ENCODE data around the gene TTC39B.
"Not testable (repeated sequence)": the region's sequence is repeated elsewhere in the genome, so short reads cannot be mapped to it uniquely, and the experiment has no call there.

The TTC39B gene

DNA sequence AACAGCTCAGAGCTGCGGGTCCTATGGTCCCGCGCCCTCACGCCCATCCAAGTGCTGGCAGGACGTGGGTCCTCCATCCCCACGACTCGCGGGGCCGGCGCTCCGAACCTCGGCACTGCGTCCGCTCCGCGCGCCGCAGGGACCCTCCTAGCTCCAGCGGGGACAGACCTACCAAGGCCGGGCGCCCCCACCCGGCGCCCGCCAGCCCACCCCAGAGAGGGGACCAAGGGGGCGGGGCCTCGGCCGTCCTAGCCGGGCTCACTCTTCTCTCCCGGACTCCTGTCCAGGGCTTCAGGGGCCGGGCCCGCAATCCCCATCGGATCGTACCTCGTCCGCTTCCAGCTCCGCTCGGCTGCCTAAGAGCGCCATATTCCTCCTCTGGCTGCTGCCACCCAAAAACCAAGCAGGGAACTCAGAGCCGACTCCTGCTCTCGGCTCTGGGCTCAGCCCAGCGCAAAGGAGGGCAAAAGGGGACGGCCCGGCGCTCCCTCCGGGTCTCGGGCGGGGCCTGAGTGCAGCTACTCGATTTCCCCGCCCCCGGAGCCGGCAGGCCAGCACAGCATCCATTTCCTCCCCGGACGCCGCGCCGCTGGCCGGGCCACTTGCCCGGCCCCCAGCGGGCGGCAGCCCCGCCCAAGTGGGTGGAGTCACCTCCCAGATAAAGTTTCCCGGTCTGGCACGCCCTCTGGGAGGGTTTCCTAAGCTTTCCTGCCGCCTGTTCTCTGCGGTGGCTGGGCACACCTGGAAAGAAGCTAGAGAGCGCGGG lies at the start of gene TTC39B:
Gene TTC39B (minus strand): TSS at position 460 of the 766 bp plus-strand sequence. CDS start 91 bp downstream, at position 369.
- DNase-seq: peak; percentile 26 to 79 (median 52)

DNA sequence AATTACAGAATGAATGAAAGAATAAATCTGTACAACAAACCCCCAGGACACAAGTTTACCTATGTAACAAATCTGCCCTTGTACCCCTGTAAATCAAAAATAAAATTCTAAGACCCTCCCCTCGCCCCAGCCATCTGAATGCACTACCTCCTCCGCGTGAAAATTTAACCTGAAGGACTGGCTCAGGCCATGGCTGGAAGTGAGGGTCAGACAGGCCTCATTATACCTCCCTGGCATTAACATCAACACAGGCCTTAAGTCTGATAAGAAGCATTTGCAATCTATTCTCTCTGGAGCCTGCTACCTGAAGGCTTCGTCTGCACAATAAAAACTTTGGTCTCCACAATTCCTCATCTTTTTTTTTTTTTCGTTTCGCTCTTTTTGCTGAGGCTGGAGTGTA lies 48.7 kb upstream of the TTC39B start:
- no peak for DNase-seq

DNA sequence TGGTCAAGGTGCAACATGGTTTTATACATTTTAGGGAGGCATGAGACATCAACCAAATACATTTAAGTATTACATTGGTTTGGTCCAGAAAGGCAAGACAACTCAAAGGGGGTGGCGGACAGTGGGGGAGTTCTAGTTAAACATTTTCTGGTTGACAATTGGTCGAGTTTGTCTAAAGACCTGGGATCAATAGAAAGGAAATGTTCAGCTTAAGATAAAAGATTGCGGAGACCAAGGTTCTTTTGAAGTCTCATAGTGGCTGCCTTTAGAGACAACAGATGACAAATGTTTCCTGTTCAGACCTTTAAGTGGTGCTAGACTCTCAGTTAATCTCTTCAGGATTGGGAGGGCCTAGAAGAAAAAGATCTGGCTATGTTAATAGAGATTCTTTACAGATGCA lies 47.7 kb upstream of the TTC39B start:
- peak in 3 of 6 experiments; percentile 29 to 61 (median 51) for DNase-seq

DNA sequence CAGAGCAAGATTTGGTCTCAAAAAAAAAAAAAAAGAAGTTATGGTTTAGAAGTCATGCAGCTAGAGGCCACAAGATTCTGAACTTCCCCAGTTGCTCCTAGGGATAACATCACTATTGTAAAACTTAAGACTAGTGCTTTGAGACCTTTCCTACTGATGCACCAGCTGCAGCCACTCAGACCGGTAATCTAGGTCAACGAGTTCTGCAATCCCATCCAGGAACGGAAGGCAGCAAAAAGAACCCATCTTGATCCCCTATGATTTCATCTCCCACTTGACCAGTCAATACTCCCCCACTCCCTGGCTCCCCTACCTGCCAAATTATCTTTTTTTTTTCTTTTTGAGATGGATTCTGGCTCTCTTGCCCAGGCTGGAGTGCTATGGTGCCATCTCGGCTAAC lies 46.9 kb upstream of the TTC39B start:
- DNase-seq: no peak

DNA sequence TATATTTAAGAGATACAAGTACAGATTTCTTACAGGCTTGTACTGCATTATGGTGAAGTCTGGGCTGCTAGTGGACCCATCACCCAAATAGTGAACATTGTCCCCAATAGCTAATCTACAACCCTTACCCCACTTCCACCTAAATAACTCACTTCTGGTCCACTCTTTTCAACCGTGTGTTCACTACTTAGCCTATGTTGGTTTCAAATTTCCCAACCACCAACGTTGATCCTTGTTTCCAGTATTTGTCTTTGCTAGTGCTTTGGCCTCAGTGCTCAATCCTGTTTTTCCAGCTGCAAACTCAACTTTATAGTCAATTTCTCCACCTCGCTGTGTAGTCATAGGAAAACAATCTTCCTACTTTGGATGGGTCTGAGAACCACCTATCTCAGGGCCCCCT lies 45.3 kb upstream of the TTC39B start:
- DNase-seq: no peak

DNA sequence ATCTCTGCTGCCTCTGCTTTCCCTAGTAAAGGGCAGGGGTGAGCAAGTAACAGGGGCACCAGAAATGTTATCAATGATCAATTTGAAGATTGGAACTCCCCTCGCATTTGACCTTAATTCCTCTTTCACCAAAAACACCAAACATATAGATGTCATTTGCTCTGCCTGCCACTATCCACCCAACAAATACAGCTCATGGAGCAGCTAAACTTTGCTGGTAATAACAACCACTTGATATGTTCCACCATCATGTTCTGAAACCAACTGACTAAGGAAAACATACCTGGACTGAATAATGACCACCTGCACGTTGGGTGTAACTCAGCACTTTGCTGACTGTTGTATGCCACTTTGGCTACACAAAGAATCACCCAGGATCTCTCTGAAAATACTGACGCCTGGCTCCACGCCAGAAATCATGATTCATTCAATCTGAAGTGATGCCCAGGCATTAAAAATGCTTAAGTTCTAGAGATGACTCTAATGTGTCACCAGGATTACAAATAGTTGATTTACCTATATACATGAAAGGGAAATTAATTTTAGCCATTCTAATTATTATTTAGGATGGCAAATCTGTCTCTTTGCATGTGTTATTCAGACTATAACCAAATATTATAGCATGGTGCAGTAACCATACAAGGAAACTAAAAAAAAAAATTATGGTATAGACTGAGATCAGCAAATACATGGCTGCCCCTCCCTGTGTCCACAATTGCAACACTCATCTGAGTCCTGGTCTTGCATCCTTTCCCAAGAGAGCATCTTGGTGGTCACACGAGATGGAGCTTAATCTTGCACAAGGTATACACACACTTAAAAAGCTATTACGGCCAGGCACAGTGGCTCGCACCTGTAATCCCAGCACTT lies 43.1 kb upstream of the TTC39B start:
- no peak for DNase-seq

DNA sequence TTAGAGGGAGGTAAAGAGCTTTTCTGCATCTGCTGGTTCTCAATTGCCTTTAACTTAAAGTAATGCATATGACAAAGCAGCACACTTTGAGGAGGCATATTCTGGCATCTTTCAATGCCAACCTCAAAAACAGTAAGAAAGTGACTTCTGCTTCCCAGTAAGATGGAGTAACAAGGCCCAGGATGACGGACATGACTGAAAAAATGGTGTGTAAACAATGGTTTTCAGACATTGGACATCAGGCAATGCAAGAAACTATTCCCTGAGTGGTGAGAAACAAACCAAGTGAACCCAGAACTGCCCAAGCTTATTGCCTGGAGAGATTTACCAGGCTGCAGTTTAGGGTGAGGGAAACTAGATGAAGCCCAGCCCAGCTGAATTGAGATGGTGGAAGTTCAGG lies 39.8 kb upstream of the TTC39B start:
- DNase-seq: no peak

DNA sequence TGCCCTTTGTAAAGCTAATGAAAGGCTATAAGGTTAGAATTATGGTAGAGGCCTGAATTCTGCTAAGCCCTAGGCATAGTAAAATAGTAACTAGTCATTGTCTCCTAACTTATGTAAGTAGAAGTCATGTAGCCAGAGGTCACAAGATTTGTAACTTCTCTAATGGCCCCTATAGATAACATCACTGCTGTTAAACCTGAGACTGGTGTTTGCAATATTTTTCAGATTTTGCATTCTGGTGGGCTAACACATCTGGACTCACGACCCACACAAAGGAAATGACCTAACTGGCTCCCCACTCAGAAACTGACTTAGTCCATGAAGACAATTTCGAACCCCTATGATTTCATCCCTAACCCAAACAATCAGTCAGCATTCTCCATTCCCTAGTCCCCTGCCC lies 37.2 kb upstream of the TTC39B start:
- no peak for DNase-seq

DNA sequence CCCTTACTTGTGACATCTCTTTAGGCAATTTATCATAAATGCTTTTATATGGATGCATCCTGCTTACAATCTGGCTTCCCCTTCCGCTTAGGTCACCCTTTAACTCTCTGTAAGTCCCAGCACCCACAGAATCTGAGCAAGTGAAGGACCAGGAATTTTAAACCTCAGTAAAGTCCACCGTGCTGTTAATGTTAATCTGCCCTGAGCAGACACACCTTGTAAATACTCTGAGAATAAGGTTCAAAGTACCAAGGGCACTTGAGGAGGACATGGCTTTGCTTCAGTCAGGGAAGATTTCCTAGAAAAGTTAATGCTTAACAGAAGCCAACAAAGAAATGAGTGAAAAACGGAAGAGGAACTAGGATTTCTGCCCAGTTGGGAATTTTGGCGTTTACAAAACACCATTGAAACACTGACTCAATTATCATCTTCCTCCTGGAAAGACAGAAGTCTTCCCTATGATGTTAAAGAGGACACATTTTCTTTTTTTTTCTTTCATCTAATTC lies 26.4 kb upstream of the TTC39B start:
- no peak for DNase-seq

DNA sequence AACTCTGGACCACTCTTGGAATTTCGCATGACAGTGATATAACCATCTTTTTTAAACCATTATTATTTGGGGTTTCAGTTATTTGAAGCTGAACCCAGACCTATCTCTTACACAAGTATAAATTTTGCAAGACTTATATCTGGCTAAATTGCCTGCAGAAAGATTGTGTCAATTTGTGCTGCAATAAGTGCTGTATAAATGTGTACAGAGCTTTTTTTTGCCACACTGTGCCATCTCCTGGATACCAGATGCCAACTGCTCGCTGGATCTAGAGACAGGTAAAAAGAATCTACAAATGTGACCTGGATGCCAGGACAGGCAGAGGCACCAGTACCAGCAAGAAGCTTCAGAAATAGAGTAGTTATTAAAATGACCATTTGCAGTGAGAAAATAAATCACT lies 25.9 kb upstream of the TTC39B start:
- no peak for DNase-seq

DNA sequence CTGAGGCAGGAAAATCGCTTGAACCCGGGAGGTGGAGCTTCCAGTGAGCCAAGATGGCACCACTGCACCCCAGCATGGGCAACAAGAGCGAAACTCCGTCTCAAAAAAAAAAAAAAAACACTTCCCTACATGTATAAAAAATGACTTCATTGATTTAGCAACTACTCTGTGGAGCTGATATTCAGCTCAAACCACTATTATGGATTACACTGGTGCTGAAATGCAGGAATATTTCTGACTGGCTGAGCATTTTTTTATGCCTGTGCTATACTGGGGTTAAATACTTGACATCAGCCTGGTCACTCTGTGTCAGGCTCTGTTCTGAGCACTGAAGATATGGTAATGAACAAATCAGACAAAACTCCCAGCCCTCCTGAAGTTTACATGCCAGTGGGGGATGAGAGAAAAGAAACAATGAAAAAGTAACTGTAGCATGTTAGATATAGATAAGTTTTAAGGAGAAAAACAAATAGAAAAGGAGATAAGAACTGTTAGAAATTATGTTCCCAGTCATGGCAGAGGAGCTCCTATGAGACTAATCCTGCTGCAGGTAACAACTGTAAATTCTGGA lies 22.6 kb upstream of the TTC39B start:
- DNase-seq: no peak

DNA sequence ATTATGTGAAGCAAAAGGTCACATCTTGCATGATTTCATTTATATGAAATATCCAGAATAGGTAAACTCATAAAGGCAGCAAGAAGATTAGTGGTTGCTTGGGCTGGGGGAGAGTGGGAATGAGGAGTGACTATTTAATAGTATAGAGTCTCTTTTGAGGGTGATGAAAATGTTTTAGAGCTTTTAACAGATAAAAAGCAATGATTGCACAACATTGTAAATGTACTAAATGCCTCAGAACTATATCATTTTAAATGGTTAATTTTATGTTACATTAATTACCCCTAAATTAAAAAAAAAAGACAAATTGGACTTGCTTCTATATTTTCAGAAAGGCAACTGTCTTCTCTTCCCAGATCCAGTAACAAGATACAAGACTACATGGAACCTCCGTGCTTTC lies 21.9 kb upstream of the TTC39B start:
- DNase-seq: no peak

DNA sequence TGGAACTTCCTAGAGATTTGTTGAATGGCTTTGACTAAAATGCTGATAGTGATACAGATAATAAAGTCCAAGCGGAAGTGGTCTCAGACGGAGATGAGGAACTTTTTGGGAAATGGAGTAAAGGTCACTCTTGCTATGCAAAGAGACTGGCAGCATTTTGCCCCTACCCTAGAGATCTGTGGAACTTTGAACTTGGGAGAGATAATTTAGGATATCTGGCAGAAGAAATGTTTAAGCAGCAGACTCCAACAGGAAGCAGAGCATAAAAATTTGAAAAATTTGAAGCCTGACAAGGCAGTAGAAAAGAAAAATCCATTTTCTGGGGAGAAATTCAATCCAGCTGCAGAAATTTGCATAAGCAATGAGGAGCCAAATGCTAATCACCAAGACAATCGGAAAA lies 15.7 kb upstream of the TTC39B start:
- not testable (repeated sequence) for DNase-seq

DNA sequence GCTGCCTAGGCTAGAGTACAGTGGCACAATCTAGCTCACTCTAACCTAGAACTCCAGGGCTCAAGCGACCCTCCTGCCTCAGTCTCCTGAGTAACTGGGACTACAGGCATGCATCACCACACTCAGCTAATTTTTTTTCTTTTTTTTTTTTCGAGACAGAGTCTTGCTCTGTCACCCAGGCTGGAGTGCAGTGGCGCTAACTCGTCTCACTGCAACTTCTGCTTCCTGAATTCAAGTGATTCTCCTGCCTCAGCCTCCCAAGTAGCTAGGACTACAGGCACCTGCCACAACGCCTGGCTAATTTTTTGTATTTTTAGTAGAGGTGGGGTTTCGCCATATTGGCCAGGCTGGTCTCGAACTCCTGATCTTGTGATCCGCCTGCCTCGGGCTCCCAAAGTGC lies 12.6 kb upstream of the TTC39B start:
- DNase-seq: not testable (repeated sequence)

DNA sequence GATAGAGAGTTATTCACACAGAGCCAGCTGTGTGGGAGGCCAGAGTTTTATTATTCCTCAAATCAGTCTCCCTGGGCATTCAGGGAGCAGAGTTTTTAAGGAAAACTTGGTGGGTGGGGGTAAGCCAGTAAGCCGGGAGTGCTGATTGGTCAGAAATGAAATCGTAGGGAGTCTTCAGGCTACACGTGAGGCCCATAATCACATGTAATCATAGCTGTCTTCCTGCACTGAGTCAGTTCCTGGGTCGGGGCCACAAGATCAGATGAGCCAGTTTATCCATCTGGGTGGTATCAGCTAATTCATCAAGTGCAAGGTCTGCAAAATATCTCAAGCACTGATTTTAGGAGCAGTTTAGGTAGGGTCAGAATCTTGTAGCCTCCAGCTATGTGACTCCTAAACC lies 10.8 kb upstream of the TTC39B start:
- DNase-seq: no peak

DNA sequence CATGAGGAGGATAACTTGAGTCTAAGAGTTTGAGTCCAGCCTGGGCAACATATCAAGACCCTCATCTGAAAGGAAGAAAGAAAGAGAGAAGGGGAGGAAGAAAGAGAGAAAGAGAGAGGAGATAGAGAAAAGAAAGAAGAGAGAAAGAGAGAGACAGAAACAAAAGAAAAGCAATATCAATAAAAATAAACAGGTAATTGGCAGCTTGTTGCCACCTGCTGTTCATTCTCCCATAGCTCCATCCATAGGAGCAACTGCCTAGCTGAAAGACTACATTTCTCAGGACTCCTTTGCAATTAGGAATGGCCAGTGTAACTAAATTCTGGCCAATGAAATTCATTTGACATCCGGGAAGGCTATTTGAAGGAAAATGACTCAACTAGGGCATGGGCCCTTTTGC lies 4.6 kb upstream of the TTC39B start:
- DNase-seq: peak in 2 of 6 experiments; percentile 21 to 36

DNA sequence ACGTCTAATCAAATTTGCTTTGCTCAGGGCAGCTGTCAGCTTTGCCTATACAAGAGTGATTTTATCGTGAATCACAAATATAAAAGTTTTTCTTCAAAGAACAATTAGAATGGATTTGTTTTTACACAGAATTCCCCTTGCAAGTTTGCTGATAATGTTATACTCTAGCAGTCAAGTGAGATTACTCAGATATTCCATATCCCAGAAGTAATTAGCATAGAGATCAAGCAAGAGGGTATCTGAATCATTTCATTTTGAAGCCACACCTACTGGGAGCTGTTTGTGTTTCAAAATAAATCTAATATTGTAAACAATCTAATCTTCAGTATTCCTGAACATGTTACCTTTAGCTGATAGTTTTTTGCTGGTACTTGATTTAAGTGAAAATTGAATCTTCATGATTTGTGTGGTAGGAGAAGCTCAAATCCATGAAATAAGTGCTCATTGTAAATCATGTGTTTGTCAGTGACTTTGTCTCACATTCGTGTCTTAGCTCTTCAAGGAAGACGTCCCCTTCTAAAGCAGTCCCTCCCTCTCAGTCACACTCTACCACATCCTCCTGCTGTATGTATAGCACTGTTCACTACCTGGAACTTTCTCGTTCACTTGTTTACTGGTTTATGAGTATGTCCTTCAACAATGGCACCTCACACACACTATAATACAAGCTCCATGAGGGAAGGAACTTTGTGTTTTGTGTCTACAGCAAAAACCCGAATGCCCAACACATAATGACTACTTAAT lies 3.3 kb upstream of the TTC39B start:
- DNase-seq: peak in 3 of 6 experiments; percentile 42 to 63 (median 62)

DNA sequence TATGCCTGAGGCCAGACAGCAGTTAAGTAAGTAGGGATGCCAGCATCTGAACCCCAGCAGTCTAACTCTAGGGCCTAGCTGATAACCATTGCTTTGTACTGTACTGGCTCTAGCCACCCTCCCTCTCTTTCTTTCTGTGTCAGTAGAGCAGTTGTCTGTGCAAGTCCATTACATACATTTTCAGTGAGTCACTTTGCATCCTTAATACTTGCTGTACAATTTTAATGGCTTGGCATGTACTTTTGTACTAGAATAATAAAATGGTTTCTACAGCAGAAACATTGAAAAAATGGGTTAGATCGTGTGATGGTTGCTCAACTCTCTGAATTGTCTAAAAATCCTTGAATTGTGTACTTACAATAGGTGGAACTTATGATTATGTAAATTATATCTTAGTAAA lies 1.5 kb upstream of the TTC39B start:
- no peak for DNase-seq

DNA sequence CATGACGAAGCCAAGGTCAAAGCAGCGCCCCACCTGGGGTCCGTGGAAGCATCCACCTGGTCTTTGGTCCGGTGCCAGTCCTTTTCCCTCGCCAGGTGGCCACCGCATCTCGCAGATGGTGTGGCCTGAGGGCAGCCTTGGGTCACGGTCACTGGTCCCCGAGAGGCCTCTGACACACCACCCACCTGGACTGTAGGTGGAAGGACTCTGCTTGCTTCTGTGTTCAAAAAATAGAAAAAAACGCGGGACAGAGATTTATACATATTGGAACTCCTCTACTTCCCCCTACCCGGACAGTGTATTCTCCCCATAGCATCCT lies 466 bp upstream of the TTC39B start:
- DNase-seq: no peak

DNA sequence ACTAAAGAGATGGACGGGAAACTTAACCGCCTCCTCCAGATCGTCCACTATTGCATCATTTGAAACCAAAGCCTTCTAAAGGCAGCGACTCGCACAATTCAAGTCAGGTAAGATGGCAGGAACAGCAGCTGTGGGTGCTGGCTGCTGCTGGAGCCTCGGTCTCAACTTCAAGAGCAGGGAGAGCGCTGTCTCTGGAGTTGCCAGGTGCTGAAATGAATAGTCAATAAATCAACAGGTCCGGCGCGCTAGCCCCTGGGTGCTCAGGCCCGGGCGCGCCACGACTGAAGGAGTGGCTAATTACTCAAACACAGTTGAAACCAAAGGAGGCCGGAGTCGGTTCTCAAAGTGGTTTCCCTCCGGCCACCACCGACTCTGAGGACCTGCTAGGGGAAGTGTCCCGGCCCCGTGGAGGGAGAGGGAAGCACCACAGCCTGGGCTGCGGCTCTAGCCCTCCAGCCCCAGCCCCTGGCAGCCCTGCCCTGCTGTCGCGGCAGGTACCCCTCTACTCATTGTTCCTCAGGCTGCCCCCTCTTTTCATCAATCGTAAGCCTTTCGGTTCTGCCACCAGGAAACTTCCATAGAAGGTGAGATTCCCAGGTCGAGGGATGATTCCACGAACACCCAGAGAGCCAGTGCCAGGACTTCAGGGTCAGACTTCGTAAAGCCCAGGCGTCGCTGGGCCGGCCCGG lies 804 bp downstream of the TTC39B start:
- DNase-seq: peak; percentile 13 to 56 (median 44)

DNA sequence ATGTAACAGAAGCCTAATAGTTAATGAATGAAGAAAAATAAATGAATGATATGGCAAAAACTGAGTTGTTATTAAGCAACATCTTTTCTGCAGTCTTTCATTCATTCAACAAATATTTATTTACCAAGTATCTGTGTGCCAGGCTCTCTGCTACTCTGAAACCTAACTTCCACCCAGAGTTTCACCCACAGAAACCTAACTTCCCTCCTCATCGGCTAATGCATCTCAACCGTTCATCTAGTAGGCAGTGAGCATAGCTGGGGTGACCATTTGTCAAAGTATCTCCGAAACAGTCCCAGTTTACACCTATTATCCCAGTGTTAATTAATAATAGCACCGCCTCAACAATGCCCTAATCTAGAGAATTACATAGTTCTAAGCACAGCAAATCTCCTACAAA lies 1.5 kb downstream of the TTC39B start:
- no peak for DNase-seq

DNA sequence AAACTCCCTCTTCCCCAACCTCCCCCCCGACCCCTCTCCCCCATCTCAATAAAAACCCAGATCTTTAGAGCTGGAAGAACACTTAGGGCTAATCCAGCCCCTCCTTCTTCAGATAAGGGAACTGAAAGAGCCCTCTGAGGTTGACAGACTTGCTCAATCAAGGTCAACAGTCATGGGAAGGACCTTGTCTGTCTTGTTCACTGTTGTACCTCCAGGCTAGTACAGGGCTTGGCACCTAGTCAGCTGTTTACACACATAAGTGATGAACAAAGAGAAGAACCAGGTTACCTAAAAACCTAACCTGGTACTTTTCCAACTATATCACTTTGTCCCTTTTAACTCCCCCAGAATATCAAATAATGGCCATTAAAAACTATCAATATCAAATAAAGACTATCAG lies 2.4 kb downstream of the TTC39B start:
- no peak for DNase-seq
